Astrocyte of the cerebellum (primary cell): ENCODE results near the gene COL6A3.

Source experiments
- DNase-seq: peaks from one replicate; pipeline ENCODE4 v3.0.0-alpha.2; 2011; ENCODE audit warnings: low read depth
- H3K4me3 ChIP-seq: 2 replicates; pipeline ENCODE4 v1.5.1; 2011; ENCODE audit warnings: mild to moderate bottlenecking, low read depth, low read length, moderate library complexity
- CTCF ChIP-seq: IDR thresholded peaks from 2 replicates; pipeline ENCODE4 v1.5.1; 2012; ENCODE audit warnings: low read length, low read depth, moderate library complexity, mild to moderate bottlenecking; ENCODE audit errors: missing control alignments
- in situ Hi-C: cut with HindIII; loops from 2 replicates; pipeline ENCODE4 v1.10.0; 2017; ENCODE audit warnings: low sequenced_read_pairs

Gene COL6A3

GRCh38 chr2:237449193-237449881 is 35.4 kb upstream of the COL6A3 start:
- in situ Hi-C loops: no loop called here
- TF ChIP-seq CTCF: no peak

GRCh38 chr2:237448626-237449025 is 34.7 kb upstream of the COL6A3 start:
- DNase-seq: no peak
- TF ChIP-seq CTCF: no peak
- in situ Hi-C loops: no loop called here
- no peak overlapping the region for H3K4me3 ChIP-seq

More at GRCh38 chr2:237449193-237449881, 35.4 kb upstream of the COL6A3 start:
- DNase-seq: no peak
- H3K4me3 ChIP-seq: no peak overlapping the region

- TF ChIP-seq CTCF: no peak
- H3K4me3 ChIP-seq: no peak overlapping the region
- in situ Hi-C loops: no loop called here
- DNase-seq: no peak
Measured at GRCh38 chr2:237448171-237448570, 34.2 kb upstream of the COL6A3 start.

- H3K4me3 ChIP-seq: no peak overlapping the region
- DNase-seq: no peak
- TF ChIP-seq CTCF: no peak
- in situ Hi-C loops: no loop called here
Measured at GRCh38 chr2:237447496-237447895, 33.5 kb upstream of the COL6A3 start.

GRCh38 chr2:237446338-237446665 is 32.3 kb upstream of the COL6A3 start:
- no peak for DNase-seq
- H3K4me3 ChIP-seq: no peak overlapping the region
- no peak for TF ChIP-seq CTCF
- in situ Hi-C loops: no loop called here

GRCh38 chr2:237445611-237446337 is 31.8 kb upstream of the COL6A3 start:
- DNase-seq: no peak
- TF ChIP-seq CTCF: no peak
- in situ Hi-C loops: no loop called here
- no peak overlapping the region for H3K4me3 ChIP-seq
